WTC11 (cell line): ENCODE data around the gene ATP2B1. TPM values are rescaled to one million over a fixed set of nuclear protein-coding genes. Genes with fewer than 3 reads are reported as not detected.

Experiments used
- ATAC-seq: fragments of 200-7000 bp; cut with Tn5 transposase; 2 replicates; pipeline ENCODE4 v1.10.0; 2021; ENCODE audit warnings: mild to moderate bottlenecking, moderate library complexity
- CTCF ChIA-PET: fragments of 300-600 bp; sonication (Branson Sonifier 250); formaldehyde crosslinking; loops from one replicate; lab custom pipeline; 2021; ENCODE audit warnings: antibody characterized with exemption; lab: Charles Lee
- POLR2A ChIA-PET: fragments of 350-600 bp; sonication (Branson Sonifier 250); formaldehyde crosslinking; loops from one replicate; lab custom pipeline; 2021; ENCODE audit warnings: antibody characterized with exemption; lab: Charles Lee
- DNase-seq: peaks from one replicate; pipeline ENCODE4 v3.0.0; 2021; ENCODE audit warnings: low spot score
- H3K27ac Mint-ChIP-seq: 2 replicates; pipeline ENCODE4 v1.8.0; 2021; ENCODE audit warnings: mixed read lengths
- H3K27me3 Mint-ChIP-seq: 2 replicates; pipeline ENCODE4 v1.8.0; 2021; ENCODE audit warnings: low read depth, mild to moderate bottlenecking, moderate library complexity, mixed read lengths
- H3K36me3 Mint-ChIP-seq: 2 replicates; pipeline ENCODE4 v1.8.0; 2021; ENCODE audit warnings: mixed read lengths
- H3K4me1 Mint-ChIP-seq: 2 replicates; pipeline ENCODE4 v1.8.0; 2022; ENCODE audit warnings: mixed read lengths
- H3K4me3 Mint-ChIP-seq: 2 replicates; pipeline ENCODE4 v1.8.0; 2021; ENCODE audit warnings: mild to moderate bottlenecking, moderate library complexity, mixed read lengths
- H3K9me3 Mint-ChIP-seq: 2 replicates; pipeline ENCODE4 v1.8.0; 2021; ENCODE audit warnings: mixed read lengths
- ATF1 ChIP-seq: sonication (generic); formaldehyde crosslinking; IDR thresholded peaks from 2 replicates; pipeline ENCODE4 v1.8.1; 2023; ENCODE audit warnings: mild to moderate bottlenecking, moderate library complexity, missing genetic modification reagents
- CREB1 ChIP-seq: sonication (generic); formaldehyde crosslinking; IDR thresholded peaks from 2 replicates; pipeline ENCODE4 v1.8.0; 2023; ENCODE audit warnings: mild to moderate bottlenecking, missing genetic modification reagents
- CREM ChIP-seq: sonication (generic); formaldehyde crosslinking; IDR thresholded peaks from 2 replicates; pipeline ENCODE4 v1.8.1; 2022; ENCODE audit warnings: mild to moderate bottlenecking, missing genetic modification reagents, moderate library complexity
- GRHL2 ChIP-seq: fragments of 250-450 bp; sonication (Bioruptor Pico); IDR thresholded peaks from 2 replicates; pipeline ENCODE4 v1.8.0; 2022; ENCODE audit warnings: mild to moderate bottlenecking, moderate library complexity; ENCODE audit not compliant: insufficient replicate concordance, severe bottlenecking
- GTF2I ChIP-seq: fragments of 250-450 bp; sonication (Bioruptor Pico); conservative IDR thresholded peaks from 2 replicates; pipeline ENCODE4 v1.4.0; 2021; ENCODE audit warnings: mild to moderate bottlenecking
- NR2C2 ChIP-seq: sonication (generic); formaldehyde crosslinking; IDR thresholded peaks from 2 replicates; pipeline ENCODE4 v1.8.0; 2022; ENCODE audit warnings: mild to moderate bottlenecking, missing genetic modification reagents
- TP53 ChIP-seq: sonication (generic); formaldehyde crosslinking; IDR thresholded peaks from 2 replicates; pipeline ENCODE4 v1.8.1; 2023; ENCODE audit warnings: mild to moderate bottlenecking, missing genetic modification reagents
- ZNF232 ChIP-seq: sonication (generic); formaldehyde crosslinking; IDR thresholded peaks from 2 replicates; pipeline ENCODE4 v1.8.0; 2022; ENCODE audit warnings: mild to moderate bottlenecking, missing genetic modification reagents
- ZNF317 ChIP-seq: sonication (generic); formaldehyde crosslinking; IDR thresholded peaks from 2 replicates; pipeline ENCODE4 v1.8.1; 2023; ENCODE audit warnings: low read depth, mild to moderate bottlenecking, moderate library complexity, missing genetic modification reagents, borderline replicate concordance
- total RNA-seq: library from RNA; stranded (reverse); gene quantifications from 3 replicates; pipeline ENCODE4 v1.2.3, GENCODE V29; 2021
- TF ChIP-seq, protein P1 (sequence below): sonication (generic); formaldehyde crosslinking; IDR thresholded peaks from 2 replicates; pipeline ENCODE4 v1.8.0; 2023; ENCODE audit warnings: mild to moderate bottlenecking, missing genetic modification reagents
- TF ChIP-seq, protein P2 (sequence below): fragments of 250-450 bp; sonication (Bioruptor Pico); IDR thresholded peaks from 2 replicates; pipeline ENCODE4 v1.9.0; 2021; ENCODE audit warnings: mild to moderate bottlenecking, borderline replicate concordance
- TF ChIP-seq, protein P3 (sequence below): sonication (generic); formaldehyde crosslinking; conservative IDR thresholded peaks from 2 replicates; pipeline ENCODE4 v1.8.1; 2023; ENCODE audit warnings: mild to moderate bottlenecking, low read depth, missing genetic modification reagents, moderate library complexity
- TF ChIP-seq, protein P4 (sequence below): sonication (generic); formaldehyde crosslinking; IDR thresholded peaks from 2 replicates; pipeline ENCODE4 v1.8.1; 2023; ENCODE audit warnings: mild to moderate bottlenecking, missing genetic modification reagents, moderate library complexity
- TF ChIP-seq, protein P5 (sequence below): sonication (generic); formaldehyde crosslinking; IDR thresholded peaks from 2 replicates; pipeline ENCODE4 v1.8.1; 2023; ENCODE audit warnings: mild to moderate bottlenecking, missing genetic modification reagents, borderline replicate concordance
- TF ChIP-seq, protein P6 (sequence below): sonication (generic); formaldehyde crosslinking; IDR thresholded peaks from 2 replicates; pipeline ENCODE4 v1.8.1; 2023; ENCODE audit warnings: mild to moderate bottlenecking, missing genetic modification reagents
- TF ChIP-seq, protein P7 (sequence below): fragments of 250-450 bp; sonication (Bioruptor Pico); IDR thresholded peaks from 2 replicates; pipeline ENCODE4 v1.8.0; 2021; ENCODE audit warnings: mild to moderate bottlenecking

The ATP2B1 gene
- total RNA-seq, 1 experiment from 2014 or later, result 31.7 TPM

DNA sequence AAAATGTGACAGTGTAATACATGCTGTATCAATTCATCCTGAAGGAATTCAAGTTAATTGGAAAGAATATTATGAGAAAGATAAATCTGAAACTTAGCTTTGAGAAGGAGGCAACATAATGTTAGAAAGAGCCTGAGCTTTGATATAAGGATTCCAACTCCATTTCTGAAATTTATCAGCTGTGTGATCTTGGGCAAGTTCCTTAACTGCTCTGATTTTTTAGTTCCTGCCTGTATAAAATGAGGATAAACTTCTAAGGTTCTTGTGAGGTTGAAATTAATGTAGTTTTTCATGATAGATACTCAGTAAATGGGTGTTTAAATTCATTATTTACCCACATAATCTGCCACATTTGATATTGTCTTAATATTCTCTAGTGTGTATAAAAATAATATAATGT, 14.6 kb upstream of the ATP2B1 start:
- H3K27me3 Mint-ChIP-seq, result no peaks in the 10 kb centered on the region
- ATAC-seq, result no peak
- H3K4me3 Mint-ChIP-seq, result no peak overlapping the region
- H3K27ac Mint-ChIP-seq, result no peak overlapping the region
- CTCF ChIA-PET, result no interaction called here
- no peaks in the 10 kb centered on the region for H3K36me3 Mint-ChIP-seq
- POLR2A ChIA-PET, result interaction anchor here (1.3 kb wide), 1 partner anchor 14 kb away, joined by 5 read pairs; the partner anchor contains the start of gene ATP2B1
- DNase-seq, result no peak
- TF ChIP-seq ATF1 (CRISPR knock-in tag) (no peak), TP53 (CRISPR knock-in tag) (no peak)
- TF ChIP-seq, all 79 proteins: peak for 0
- H3K4me1 Mint-ChIP-seq, result peaks cover 9% of the 10 kb centered on the region
- peaks cover 3% of the 10 kb centered on the region; the same call in 1 of the 2 replicates for H3K9me3 Mint-ChIP-seq

DNA sequence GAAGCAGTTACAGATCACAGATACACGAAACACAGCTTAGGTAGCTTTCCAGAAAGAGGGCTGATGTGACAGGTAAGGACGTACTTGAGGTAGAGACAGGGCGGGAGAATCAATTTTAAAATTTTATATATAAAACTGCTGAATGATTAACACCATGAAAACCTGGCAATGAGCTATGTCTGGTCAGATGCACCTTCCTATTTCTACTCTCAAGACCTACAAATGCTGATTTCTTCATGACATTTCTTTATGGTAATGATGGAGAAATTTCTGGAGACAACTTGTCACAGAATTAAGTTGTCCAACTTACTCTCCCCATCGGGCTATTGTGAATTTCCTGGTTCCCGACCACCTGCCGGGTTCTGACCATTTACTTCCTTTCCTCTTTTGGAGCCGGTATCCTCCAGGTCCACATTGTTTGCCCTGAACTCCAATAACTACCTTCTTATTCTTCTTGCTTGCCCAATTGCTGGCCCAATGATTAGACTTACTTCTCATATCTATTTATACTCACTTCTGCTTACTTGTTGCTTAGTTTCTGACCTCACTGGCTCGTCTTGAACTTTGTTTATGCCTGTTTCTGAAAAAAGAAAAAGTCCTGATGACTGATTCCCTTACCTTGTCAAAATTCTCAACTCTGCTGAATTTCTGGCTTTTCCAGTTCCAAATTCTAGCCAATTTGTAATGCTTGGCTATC, 12.8 kb upstream of the ATP2B1 start:
- Mint-ChIP-seq H3K4me3 (no peak overlapping the region), H3K27ac (no peak overlapping the region), H3K36me3 (no peaks in the 10 kb centered on the region), H3K27me3 (no peaks in the 10 kb centered on the region), H3K4me1 (peaks cover 9% of the 10 kb centered on the region), H3K9me3 (peaks cover 3% of the 10 kb centered on the region; the same call in 1 of the 2 replicates)
- CTCF ChIA-PET, result no interaction called here
- POLR2A ChIA-PET, result no interaction called here
- DNase-seq (no peak), ATAC-seq (no peak)
- TF ChIP-seq, protein P1, sequence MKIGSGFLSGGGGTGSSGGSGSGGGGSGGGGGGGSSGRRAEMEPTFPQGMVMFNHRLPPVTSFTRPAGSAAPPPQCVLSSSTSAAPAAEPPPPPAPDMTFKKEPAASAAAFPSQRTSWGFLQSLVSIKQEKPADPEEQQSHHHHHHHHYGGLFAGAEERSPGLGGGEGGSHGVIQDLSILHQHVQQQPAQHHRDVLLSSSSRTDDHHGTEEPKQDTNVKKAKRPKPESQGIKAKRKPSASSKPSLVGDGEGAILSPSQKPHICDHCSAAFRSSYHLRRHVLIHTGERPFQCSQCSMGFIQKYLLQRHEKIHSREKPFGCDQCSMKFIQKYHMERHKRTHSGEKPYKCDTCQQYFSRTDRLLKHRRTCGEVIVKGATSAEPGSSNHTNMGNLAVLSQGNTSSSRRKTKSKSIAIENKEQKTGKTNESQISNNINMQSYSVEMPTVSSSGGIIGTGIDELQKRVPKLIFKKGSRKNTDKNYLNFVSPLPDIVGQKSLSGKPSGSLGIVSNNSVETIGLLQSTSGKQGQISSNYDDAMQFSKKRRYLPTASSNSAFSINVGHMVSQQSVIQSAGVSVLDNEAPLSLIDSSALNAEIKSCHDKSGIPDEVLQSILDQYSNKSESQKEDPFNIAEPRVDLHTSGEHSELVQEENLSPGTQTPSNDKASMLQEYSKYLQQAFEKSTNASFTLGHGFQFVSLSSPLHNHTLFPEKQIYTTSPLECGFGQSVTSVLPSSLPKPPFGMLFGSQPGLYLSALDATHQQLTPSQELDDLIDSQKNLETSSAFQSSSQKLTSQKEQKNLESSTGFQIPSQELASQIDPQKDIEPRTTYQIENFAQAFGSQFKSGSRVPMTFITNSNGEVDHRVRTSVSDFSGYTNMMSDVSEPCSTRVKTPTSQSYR (CRISPR knock-in tag), result no peak
- TF ChIP-seq, protein P2, sequence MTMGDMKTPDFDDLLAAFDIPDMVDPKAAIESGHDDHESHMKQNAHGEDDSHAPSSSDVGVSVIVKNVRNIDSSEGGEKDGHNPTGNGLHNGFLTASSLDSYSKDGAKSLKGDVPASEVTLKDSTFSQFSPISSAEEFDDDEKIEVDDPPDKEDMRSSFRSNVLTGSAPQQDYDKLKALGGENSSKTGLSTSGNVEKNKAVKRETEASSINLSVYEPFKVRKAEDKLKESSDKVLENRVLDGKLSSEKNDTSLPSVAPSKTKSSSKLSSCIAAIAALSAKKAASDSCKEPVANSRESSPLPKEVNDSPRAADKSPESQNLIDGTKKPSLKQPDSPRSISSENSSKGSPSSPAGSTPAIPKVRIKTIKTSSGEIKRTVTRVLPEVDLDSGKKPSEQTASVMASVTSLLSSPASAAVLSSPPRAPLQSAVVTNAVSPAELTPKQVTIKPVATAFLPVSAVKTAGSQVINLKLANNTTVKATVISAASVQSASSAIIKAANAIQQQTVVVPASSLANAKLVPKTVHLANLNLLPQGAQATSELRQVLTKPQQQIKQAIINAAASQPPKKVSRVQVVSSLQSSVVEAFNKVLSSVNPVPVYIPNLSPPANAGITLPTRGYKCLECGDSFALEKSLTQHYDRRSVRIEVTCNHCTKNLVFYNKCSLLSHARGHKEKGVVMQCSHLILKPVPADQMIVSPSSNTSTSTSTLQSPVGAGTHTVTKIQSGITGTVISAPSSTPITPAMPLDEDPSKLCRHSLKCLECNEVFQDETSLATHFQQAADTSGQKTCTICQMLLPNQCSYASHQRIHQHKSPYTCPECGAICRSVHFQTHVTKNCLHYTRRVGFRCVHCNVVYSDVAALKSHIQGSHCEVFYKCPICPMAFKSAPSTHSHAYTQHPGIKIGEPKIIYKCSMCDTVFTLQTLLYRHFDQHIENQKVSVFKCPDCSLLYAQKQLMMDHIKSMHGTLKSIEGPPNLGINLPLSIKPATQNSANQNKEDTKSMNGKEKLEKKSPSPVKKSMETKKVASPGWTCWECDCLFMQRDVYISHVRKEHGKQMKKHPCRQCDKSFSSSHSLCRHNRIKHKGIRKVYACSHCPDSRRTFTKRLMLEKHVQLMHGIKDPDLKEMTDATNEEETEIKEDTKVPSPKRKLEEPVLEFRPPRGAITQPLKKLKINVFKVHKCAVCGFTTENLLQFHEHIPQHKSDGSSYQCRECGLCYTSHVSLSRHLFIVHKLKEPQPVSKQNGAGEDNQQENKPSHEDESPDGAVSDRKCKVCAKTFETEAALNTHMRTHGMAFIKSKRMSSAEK (CRISPR knock-in tag), result no peak
- TF ChIP-seq, protein P3, sequence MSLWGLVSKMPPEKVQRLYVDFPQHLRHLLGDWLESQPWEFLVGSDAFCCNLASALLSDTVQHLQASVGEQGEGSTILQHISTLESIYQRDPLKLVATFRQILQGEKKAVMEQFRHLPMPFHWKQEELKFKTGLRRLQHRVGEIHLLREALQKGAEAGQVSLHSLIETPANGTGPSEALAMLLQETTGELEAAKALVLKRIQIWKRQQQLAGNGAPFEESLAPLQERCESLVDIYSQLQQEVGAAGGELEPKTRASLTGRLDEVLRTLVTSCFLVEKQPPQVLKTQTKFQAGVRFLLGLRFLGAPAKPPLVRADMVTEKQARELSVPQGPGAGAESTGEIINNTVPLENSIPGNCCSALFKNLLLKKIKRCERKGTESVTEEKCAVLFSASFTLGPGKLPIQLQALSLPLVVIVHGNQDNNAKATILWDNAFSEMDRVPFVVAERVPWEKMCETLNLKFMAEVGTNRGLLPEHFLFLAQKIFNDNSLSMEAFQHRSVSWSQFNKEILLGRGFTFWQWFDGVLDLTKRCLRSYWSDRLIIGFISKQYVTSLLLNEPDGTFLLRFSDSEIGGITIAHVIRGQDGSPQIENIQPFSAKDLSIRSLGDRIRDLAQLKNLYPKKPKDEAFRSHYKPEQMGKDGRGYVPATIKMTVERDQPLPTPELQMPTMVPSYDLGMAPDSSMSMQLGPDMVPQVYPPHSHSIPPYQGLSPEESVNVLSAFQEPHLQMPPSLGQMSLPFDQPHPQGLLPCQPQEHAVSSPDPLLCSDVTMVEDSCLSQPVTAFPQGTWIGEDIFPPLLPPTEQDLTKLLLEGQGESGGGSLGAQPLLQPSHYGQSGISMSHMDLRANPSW (CRISPR knock-in tag), result no peak
- TF ChIP-seq CREB1 (CRISPR knock-in tag), result no peak
- TF ChIP-seq GRHL2 (CRISPR knock-in tag), result no peak
- no peak for TF ChIP-seq ZNF317 (CRISPR knock-in tag)
- TF ChIP-seq, protein P4, sequence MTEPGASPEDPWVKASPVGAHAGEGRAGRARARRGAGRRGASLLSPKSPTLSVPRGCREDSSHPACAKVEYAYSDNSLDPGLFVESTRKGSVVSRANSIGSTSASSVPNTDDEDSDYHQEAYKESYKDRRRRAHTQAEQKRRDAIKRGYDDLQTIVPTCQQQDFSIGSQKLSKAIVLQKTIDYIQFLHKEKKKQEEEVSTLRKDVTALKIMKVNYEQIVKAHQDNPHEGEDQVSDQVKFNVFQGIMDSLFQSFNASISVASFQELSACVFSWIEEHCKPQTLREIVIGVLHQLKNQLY, result no peak
- TF ChIP-seq ZNF232 (CRISPR knock-in tag), result no peak
- no peak for TF ChIP-seq NR2C2 (CRISPR knock-in tag)
- TF ChIP-seq, protein P5, sequence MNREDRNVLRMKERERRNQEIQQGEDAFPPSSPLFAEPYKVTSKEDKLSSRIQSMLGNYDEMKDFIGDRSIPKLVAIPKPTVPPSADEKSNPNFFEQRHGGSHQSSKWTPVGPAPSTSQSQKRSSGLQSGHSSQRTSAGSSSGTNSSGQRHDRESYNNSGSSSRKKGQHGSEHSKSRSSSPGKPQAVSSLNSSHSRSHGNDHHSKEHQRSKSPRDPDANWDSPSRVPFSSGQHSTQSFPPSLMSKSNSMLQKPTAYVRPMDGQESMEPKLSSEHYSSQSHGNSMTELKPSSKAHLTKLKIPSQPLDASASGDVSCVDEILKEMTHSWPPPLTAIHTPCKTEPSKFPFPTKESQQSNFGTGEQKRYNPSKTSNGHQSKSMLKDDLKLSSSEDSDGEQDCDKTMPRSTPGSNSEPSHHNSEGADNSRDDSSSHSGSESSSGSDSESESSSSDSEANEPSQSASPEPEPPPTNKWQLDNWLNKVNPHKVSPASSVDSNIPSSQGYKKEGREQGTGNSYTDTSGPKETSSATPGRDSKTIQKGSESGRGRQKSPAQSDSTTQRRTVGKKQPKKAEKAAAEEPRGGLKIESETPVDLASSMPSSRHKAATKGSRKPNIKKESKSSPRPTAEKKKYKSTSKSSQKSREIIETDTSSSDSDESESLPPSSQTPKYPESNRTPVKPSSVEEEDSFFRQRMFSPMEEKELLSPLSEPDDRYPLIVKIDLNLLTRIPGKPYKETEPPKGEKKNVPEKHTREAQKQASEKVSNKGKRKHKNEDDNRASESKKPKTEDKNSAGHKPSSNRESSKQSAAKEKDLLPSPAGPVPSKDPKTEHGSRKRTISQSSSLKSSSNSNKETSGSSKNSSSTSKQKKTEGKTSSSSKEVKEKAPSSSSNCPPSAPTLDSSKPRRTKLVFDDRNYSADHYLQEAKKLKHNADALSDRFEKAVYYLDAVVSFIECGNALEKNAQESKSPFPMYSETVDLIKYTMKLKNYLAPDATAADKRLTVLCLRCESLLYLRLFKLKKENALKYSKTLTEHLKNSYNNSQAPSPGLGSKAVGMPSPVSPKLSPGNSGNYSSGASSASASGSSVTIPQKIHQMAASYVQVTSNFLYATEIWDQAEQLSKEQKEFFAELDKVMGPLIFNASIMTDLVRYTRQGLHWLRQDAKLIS (CRISPR knock-in tag), result no peak
- TF ChIP-seq, protein P6, sequence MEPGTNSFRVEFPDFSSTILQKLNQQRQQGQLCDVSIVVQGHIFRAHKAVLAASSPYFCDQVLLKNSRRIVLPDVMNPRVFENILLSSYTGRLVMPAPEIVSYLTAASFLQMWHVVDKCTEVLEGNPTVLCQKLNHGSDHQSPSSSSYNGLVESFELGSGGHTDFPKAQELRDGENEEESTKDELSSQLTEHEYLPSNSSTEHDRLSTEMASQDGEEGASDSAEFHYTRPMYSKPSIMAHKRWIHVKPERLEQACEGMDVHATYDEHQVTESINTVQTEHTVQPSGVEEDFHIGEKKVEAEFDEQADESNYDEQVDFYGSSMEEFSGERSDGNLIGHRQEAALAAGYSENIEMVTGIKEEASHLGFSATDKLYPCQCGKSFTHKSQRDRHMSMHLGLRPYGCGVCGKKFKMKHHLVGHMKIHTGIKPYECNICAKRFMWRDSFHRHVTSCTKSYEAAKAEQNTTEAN (CRISPR knock-in tag), result no peak
- TF ChIP-seq, protein P7, sequence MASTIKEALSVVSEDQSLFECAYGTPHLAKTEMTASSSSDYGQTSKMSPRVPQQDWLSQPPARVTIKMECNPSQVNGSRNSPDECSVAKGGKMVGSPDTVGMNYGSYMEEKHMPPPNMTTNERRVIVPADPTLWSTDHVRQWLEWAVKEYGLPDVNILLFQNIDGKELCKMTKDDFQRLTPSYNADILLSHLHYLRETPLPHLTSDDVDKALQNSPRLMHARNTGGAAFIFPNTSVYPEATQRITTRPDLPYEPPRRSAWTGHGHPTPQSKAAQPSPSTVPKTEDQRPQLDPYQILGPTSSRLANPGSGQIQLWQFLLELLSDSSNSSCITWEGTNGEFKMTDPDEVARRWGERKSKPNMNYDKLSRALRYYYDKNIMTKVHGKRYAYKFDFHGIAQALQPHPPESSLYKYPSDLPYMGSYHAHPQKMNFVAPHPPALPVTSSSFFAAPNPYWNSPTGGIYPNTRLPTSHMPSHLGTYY (CRISPR knock-in tag), result no peak
- TF ChIP-seq GTF2I (CRISPR knock-in tag), result no peak
- no peak for TF ChIP-seq CREM (CRISPR knock-in tag)
- no peak for TF ChIP-seq TP53 (CRISPR knock-in tag)
